PC-3 (cell line): ENCODE data around the gene POLR2H. TPM values are rescaled to one million over a fixed set of nuclear protein-coding genes. Genes with fewer than 3 reads are reported as not detected.
A peak's percentile ranks its signal among the peaks of the same experiment; 100 is the strongest.

Experiments
- ATAC-seq: fragments of 200-7000 bp; cut with Tn5 transposase; 2 replicates; pipeline ENCODE4 v1.9.1; 2020; ENCODE audit warnings: mild to moderate bottlenecking, moderate library complexity
- BruUV-seq: library from RNA; stranded (reverse); fragments of 400-500 nt; replicated peaks from 2 replicates; lab custom pipeline; 2021; lab: Mats Ljungman, UMichigan
- CTCF ChIA-PET: fragments of 300-600 bp; sonication (Branson Sonifier 250); formaldehyde crosslinking; loops from one replicate; lab custom pipeline; 2022; ENCODE audit warnings: antibody characterized with exemption; lab: Charles Lee
- POLR2A ChIA-PET: fragments of 300-600 bp; sonication (Branson Sonifier 250); formaldehyde crosslinking; loops from one replicate; lab custom pipeline; 2022; ENCODE audit warnings: antibody characterized with exemption; ENCODE audit not compliant: unreplicated experiment; lab: Charles Lee
- DNase-seq: peaks from one replicate; pipeline ENCODE4 v3.0.0-alpha.2; 2015
- H2AFZ ChIP-seq: fragments of 300-600 bp; sonication (generic); 2 replicates; pipeline ENCODE4 v1.6.0; 2016; ENCODE audit warnings: antibody characterized with exemption, low read length
- H3F3A ChIP-seq: fragments of 300-600 bp; sonication (generic); one replicate; pipeline ENCODE4 v1.6.0; 2017; ENCODE audit warnings: antibody characterized with exemption, low read length, control low read depth, mild to moderate bottlenecking; ENCODE audit not compliant: unreplicated experiment
- H3K27ac ChIP-seq: fragments of 300-600 bp; sonication (generic); 2 replicates; pipeline ENCODE4 v1.5.1; 2016; ENCODE audit warnings: mild to moderate bottlenecking, low read length
- H3K27me3 ChIP-seq: fragments of 300-600 bp; sonication (generic); 2 replicates; pipeline ENCODE4 v1.6.1; 2016; ENCODE audit warnings: low read length, mixed read lengths
- H3K36me3 ChIP-seq: fragments of 300-600 bp; sonication (generic); 2 replicates; pipeline ENCODE4 v1.6.1; 2016; ENCODE audit warnings: low read depth, mixed run types, low read length, mixed read lengths
- H3K4me1 ChIP-seq: fragments of 300-600 bp; sonication (generic); 2 replicates; pipeline ENCODE4 v1.5.1; 2016; ENCODE audit warnings: low read length; ENCODE audit not compliant: insufficient read depth
- H3K4me2 ChIP-seq: fragments of 300-600 bp; sonication (generic); 2 replicates; pipeline ENCODE4 v1.6.0; 2016; ENCODE audit warnings: low read length
- H3K4me3 ChIP-seq: fragments of 300-600 bp; sonication (generic); 2 replicates; pipeline ENCODE4 v1.5.1; 2016; ENCODE audit warnings: mild to moderate bottlenecking, low read length, mixed read lengths
- H3K79me2 ChIP-seq: fragments of 300-600 bp; sonication (generic); 2 replicates; pipeline ENCODE4 v1.6.1; 2017; ENCODE audit warnings: low read length, mixed read lengths
- H3K9ac ChIP-seq: fragments of 300-600 bp; sonication (generic); 2 replicates; pipeline ENCODE4 v1.6.0; 2016; ENCODE audit warnings: mild to moderate bottlenecking, low read length
- H3K9me2 ChIP-seq: fragments of 300-600 bp; sonication (generic); replicated peaks from 2 replicates; pipeline ENCODE4 v1.6.1; 2016; ENCODE audit warnings: mixed run types, low read length, mixed read lengths
- H3K9me3 ChIP-seq: fragments of 300-600 bp; sonication (generic); 2 replicates; pipeline ENCODE4 v1.6.1; 2016; ENCODE audit warnings: low read length, mixed read lengths
- H4K20me1 ChIP-seq: fragments of 300-600 bp; sonication (generic); 2 replicates; pipeline ENCODE4 v1.6.1; 2016; ENCODE audit warnings: low read length, mixed read lengths
- CTCF ChIP-seq: fragments of 300-600 bp; sonication (generic); conservative IDR thresholded peaks from 2 replicates; pipeline ENCODE4 v1.5.1; 2017; ENCODE audit warnings: antibody characterized with exemption, low read depth, mild to moderate bottlenecking, low read length
- EZH2 ChIP-seq: fragments of 300-600 bp; sonication (generic); IDR thresholded peaks from one replicate; pipeline ENCODE4 v1.6.1; 2017; ENCODE audit warnings: antibody characterized with exemption, mild to moderate bottlenecking, low read length; ENCODE audit not compliant: unreplicated experiment
- EZH2phosphoT487 ChIP-seq: fragments of 300-600 bp; sonication (generic); IDR thresholded peaks from 2 replicates; pipeline ENCODE4 v1.6.1; 2018; ENCODE audit warnings: mild to moderate bottlenecking, antibody characterized with exemption, low read length, borderline replicate concordance
- intact Hi-C: fragments of 100-400 bp; cut with micrococcal nuclease; formaldehyde crosslinking; loops from 2 replicates; pipeline ENCODE4 v1.9.0; 2023
- total RNA-seq: library from RNA; depleted of rRNA; stranded (reverse); fragments of >200 nt; gene quantifications from 2 replicates; pipeline ENCODE4 v1.2.3, GENCODE V29; 2014

Gene POLR2H
- total RNA-seq, 1 experiment from 2014 or later: 193 TPM

- H3K4me2 ChIP-seq: peak overlapping the region; percentile 63; the same call in 1 of the 2 replicates
- no peaks in the 10 kb centered on the region for H3F3A ChIP-seq
- POLR2A ChIA-PET: no interaction called here
- TF ChIP-seq EZH2 (no peak), CTCF (no peak), EZH2phosphoT487 (no peak)
- no TSS peak for BruUV-seq
- H3K27me3 ChIP-seq: peaks cover 63% of the 10 kb centered on the region
- CTCF ChIA-PET: no interaction called here
- no peak overlapping the region for H3K27ac ChIP-seq
- peak; percentile 38 for DNase-seq
- H3K79me2 ChIP-seq: no peaks in the 10 kb centered on the region
- no peaks in the 10 kb centered on the region for H3K9me2 ChIP-seq
- H3K4me1 ChIP-seq: no peaks in the 10 kb centered on the region
- H3K4me3 ChIP-seq: no peak overlapping the region; the same call in 1 of the 2 replicates
- intact Hi-C loops: no loop called here
- no peaks in the 10 kb centered on the region for H4K20me1 ChIP-seq
- H3K9ac ChIP-seq: no peak overlapping the region
- H2AFZ ChIP-seq: no peak overlapping the region
- H3K36me3 ChIP-seq: no peaks in the 10 kb centered on the region
- no peaks in the 10 kb centered on the region for H3K9me3 ChIP-seq
- ATAC-seq: peak; percentile 58
These were observed 18.7 kb downstream of the POLR2H start for GRCh38 chr3:184380185-184380626.

DNA sequence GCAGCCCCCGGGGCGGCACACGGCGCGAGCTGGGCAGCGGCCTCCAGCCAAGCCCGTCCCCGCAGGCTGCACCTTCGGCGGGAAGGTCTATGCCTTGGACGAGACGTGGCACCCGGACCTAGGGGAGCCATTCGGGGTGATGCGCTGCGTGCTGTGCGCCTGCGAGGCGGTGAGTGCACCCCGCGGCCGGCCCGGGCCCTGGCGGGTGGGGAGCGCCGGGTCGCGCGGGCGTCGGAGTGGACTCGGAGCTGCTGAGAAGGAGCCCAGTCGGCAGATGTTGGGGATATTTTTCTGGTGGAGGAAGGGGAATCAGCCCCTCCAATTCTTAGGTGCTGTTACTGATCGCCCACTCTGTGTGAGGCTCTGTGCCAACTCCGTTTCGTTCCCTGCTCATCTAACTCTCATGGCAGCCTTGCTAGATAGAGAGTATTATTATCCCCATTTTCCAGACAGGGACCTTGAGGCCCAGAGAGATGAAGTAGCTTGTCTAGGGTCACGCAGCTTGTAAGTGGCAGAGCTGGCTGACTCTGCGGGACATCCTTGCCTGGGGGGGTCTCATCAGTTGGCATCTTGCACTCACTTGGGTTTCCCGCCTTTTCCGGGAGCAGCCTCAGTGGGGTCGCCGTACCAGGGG, 19.2 kb downstream of the POLR2H start:
- BruUV-seq: no TSS peak
- no peaks in the 10 kb centered on the region for H3K36me3 ChIP-seq
- peaks cover 57% of the 10 kb centered on the region for H3K27me3 ChIP-seq
- H2AFZ ChIP-seq: peak overlapping the region; percentile 58; the same call in 1 of the 2 replicates
- POLR2A ChIA-PET: interaction anchor here (0.5 kb wide), 1 partner anchor 170 kb away, joined by 3 read pairs; no protein-coding TSS in a partner anchor
- no peaks in the 10 kb centered on the region for H4K20me1 ChIP-seq
- no peak overlapping the region for H3K9ac ChIP-seq
- TF ChIP-seq EZH2phosphoT487: peak; percentile 88
- peak; percentile 100 for TF ChIP-seq EZH2
- no peak for TF ChIP-seq CTCF
- H3K9me2 ChIP-seq: no peaks in the 10 kb centered on the region
- CTCF ChIA-PET: no interaction called here
- H3K4me2 ChIP-seq: peak overlapping the region; percentile 70
- intact Hi-C loops: no loop called here
- H3F3A ChIP-seq: no peaks in the 10 kb centered on the region
- peak overlapping the region; percentile 31; the same call in 1 of the 2 replicates for H3K4me3 ChIP-seq
- no peak overlapping the region for H3K27ac ChIP-seq
- no peaks in the 10 kb centered on the region for H3K4me1 ChIP-seq
- ATAC-seq (peak; percentile 16; the same call in 1 of the 2 replicates), DNase-seq (no peak)
- H3K9me3 ChIP-seq: no peaks in the 10 kb centered on the region
- H3K79me2 ChIP-seq: no peaks in the 10 kb centered on the region
